H1 (cell line): ENCODE results near the gene FCGBP. TPM values are rescaled to one million over a fixed set of nuclear protein-coding genes. Genes with fewer than 3 reads are reported as not detected.

Experiments used
- CTCF ChIA-PET: fragments of 300-600 bp; sonication (Branson Sonifier 250); formaldehyde crosslinking; loops from one replicate; lab custom pipeline; 2021; ENCODE audit not compliant: partially characterized antibody; lab: Charles Lee
- POLR2A ChIA-PET: fragments of 300-600 bp; sonication (Branson Sonifier 250); formaldehyde crosslinking; loops from one replicate; lab custom pipeline; 2021; ENCODE audit warnings: inconsistent platforms; ENCODE audit not compliant: partially characterized antibody; lab: Charles Lee
- DNase-seq, 2 experiments: peaks; one replicate each; pipeline versions ENCODE4 v3.0.0 to v3.0.0-alpha.2; 2010 to 2022; ENCODE audit warnings: low spot score in 2 of 2, low read depth in 1 of 2, mixed read lengths in 1 of 2
- FAIRE-seq: peaks from 2 replicates; lab custom pipeline; 2011; peaks lifted over from hg19 to GRCh38; lab: Jason Lieb, UNC
- H2AFZ ChIP-seq: 2 replicates; pipeline ENCODE4 v1.8.1; 2012; ENCODE audit warnings: low read length, inconsistent platforms
- H2AK5ac ChIP-seq: 2 replicates; pipeline ENCODE4 v1.6.1; 2013; ENCODE audit warnings: low read depth, low read length
- H2BK120ac ChIP-seq: replicated peaks from 2 replicates; pipeline ENCODE3; 2013; ENCODE audit warnings: low read depth, low read length, inconsistent platforms
- H2BK12ac ChIP-seq: 2 replicates; pipeline ENCODE4 v1.6.1; 2013; ENCODE audit warnings: low read depth, low read length
- H2BK15ac ChIP-seq: 2 replicates; pipeline ENCODE4 v1.6.1; 2013; ENCODE audit warnings: low read length
- H2BK20ac ChIP-seq: 2 replicates; pipeline ENCODE4 v1.6.1; 2013; ENCODE audit warnings: low read length
- H2BK5ac ChIP-seq: 2 replicates; pipeline ENCODE4 v1.6.1; 2013; ENCODE audit warnings: low read depth, low read length
- H3K14ac ChIP-seq: 2 replicates; pipeline ENCODE4 v1.6.1; 2013; ENCODE audit warnings: inconsistent platforms; ENCODE audit not compliant: insufficient read length
- H3K18ac ChIP-seq: 2 replicates; pipeline ENCODE4 v1.6.1; 2013; ENCODE audit warnings: low read length; ENCODE audit errors: extremely low read depth
- H3K23ac ChIP-seq: 2 replicates; pipeline ENCODE4 v1.6.1; 2013; ENCODE audit warnings: inconsistent platforms; ENCODE audit not compliant: insufficient read length
- H3K23me2 ChIP-seq: 2 replicates; pipeline ENCODE4 v1.6.1; 2013; ENCODE audit warnings: low read depth, low read length
- H3K27ac ChIP-seq: 2 replicates; pipeline ENCODE4 v1.6.1; 2011; ENCODE audit warnings: low read depth, low read length, inconsistent platforms
- H3K27me3 ChIP-seq, 4 experiments: replicated peaks in 1 of 4; 1 replicate in 1 of 4; 2 replicates in 3 of 4; pipeline versions ENCODE4 v1.6.1 to v1.8.1; 2011 to 2013; ENCODE audit warnings: low read length in 3 of 4, mild to moderate bottlenecking in 3 of 4, inconsistent platforms in 2 of 4, mixed read lengths in 2 of 4, moderate library complexity in 1 of 4; ENCODE audit not compliant: control insufficient read depth in 3 of 4, insufficient read depth in 3 of 4; ENCODE audit errors: extremely low read depth in 1 of 4
- H3K36me3 ChIP-seq, 4 experiments: 2 replicates each; pipeline versions ENCODE4 v1.6.1 to v1.8.1; 2011 to 2013; ENCODE audit warnings: mild to moderate bottlenecking in 4 of 4, low read length in 3 of 4, moderate library complexity in 2 of 4, control low read depth in 1 of 4, inconsistent platforms in 1 of 4; ENCODE audit not compliant: insufficient read depth in 4 of 4, control insufficient read depth in 2 of 4
- H3K4ac ChIP-seq: replicated peaks from 2 replicates; pipeline ENCODE3; 2013; ENCODE audit warnings: low read length, low read depth, mixed read lengths, inconsistent platforms; ENCODE audit not compliant: insufficient read length
- H3K4me1 ChIP-seq, 4 experiments: replicated peaks in 1 of 4; 1 replicate in 1 of 4; 2 replicates in 3 of 4; pipeline versions ENCODE4 v1.6.1 to v1.8.1; 2011 to 2013; ENCODE audit warnings: low read length in 3 of 4, inconsistent platforms in 2 of 4, mixed read lengths in 1 of 4; ENCODE audit not compliant: insufficient read depth in 4 of 4, control insufficient read depth in 3 of 4
- H3K4me2 ChIP-seq, 2 experiments: 2 replicates each; pipeline versions ENCODE4 v1.6.1 to v1.8.1; 2011 to 2013; ENCODE audit warnings: low read depth in 2 of 2, low read length in 2 of 2, control low read depth in 1 of 2, inconsistent platforms in 1 of 2, mild to moderate bottlenecking in 1 of 2; ENCODE audit not compliant: insufficient read depth in 1 of 2
- H3K4me3 ChIP-seq, 4 experiments: fragments of 200-600, 300-600 bp in 1 of 4; sonication (generic), shearing (Covaris generic), sonication (Bioruptor Twin) in 1 of 4; 2 replicates each; pipeline versions ENCODE4 v1.5.1 to v1.8.1; 2011 to 2016; ENCODE audit warnings: low read length in 4 of 4, low read depth in 3 of 4, control low read depth in 2 of 4, inconsistent platforms in 2 of 4, mild to moderate bottlenecking in 2 of 4, mixed read lengths in 1 of 4, moderate library complexity in 1 of 4; ENCODE audit not compliant: insufficient read depth in 2 of 4; ENCODE audit errors: extremely low read depth in 1 of 4
- H3K56ac ChIP-seq: replicated peaks from 2 replicates; pipeline ENCODE3; 2013; ENCODE audit warnings: low read depth, mild to moderate bottlenecking, mixed read lengths, low read length, inconsistent platforms; ENCODE audit not compliant: insufficient read length
- H3K79me1 ChIP-seq: 2 replicates; pipeline ENCODE4 v1.6.1; 2013; ENCODE audit warnings: low read depth, low read length, control low read depth
- H3K79me2 ChIP-seq, 2 experiments: 2 replicates each; pipeline versions ENCODE4 v1.6.1 to v1.8.1; 2012 to 2013; ENCODE audit warnings: low read length in 2 of 2, mild to moderate bottlenecking in 2 of 2, inconsistent platforms in 1 of 2; ENCODE audit not compliant: insufficient read depth in 2 of 2, control insufficient read depth in 1 of 2
- H3K9ac ChIP-seq, 4 experiments: replicated peaks in 1 of 4; 1 replicate in 1 of 4; 2 replicates in 3 of 4; pipeline versions ENCODE4 v1.6.1 to v1.8.1; 2011 to 2013; ENCODE audit warnings: low read depth in 3 of 4, low read length in 3 of 4, control low read depth in 2 of 4, mild to moderate bottlenecking in 2 of 4, moderate library complexity in 2 of 4, inconsistent platforms in 1 of 4; ENCODE audit errors: extremely low read depth in 1 of 4
- H3K9me3 ChIP-seq, 2 experiments: 2 replicates each; pipeline versions ENCODE4 v1.6.1 to v1.8.1; 2012 to 2013; ENCODE audit warnings: mild to moderate bottlenecking in 2 of 2, moderate library complexity in 2 of 2, control low read depth in 1 of 2, inconsistent platforms in 1 of 2, low read depth in 1 of 2, low read length in 1 of 2, mixed read lengths in 1 of 2; ENCODE audit not compliant: insufficient read depth in 2 of 2
- H4K20me1 ChIP-seq, 2 experiments: replicated peaks in 1 of 2; 2 replicates each; pipeline versions ENCODE3 to v1.8.1; 2011 to 2013; ENCODE audit warnings: inconsistent platforms in 2 of 2, low read length in 2 of 2, mild to moderate bottlenecking in 1 of 2; ENCODE audit not compliant: insufficient read depth in 2 of 2, control insufficient read depth in 1 of 2
- H4K5ac ChIP-seq: 2 replicates; pipeline ENCODE4 v1.6.1; 2013; ENCODE audit warnings: low read length, low read depth, mixed read lengths, inconsistent platforms; ENCODE audit not compliant: insufficient read length
- H4K8ac ChIP-seq: 2 replicates; pipeline ENCODE4 v1.8.0; 2013; ENCODE audit warnings: mild to moderate bottlenecking, moderate library complexity, low read length, inconsistent platforms; ENCODE audit not compliant: insufficient read depth; ENCODE audit errors: extremely low read depth
- H4K91ac ChIP-seq: replicated peaks from 2 replicates; pipeline ENCODE3; 2013; ENCODE audit warnings: low read length, mixed read lengths, inconsistent platforms; ENCODE audit not compliant: insufficient read length
- ATF2 ChIP-seq: IDR thresholded peaks from 2 replicates; pipeline ENCODE4 v1.6.1; 2012; ENCODE audit warnings: low read length, inconsistent platforms
- ATF3 ChIP-seq: IDR thresholded peaks from 2 replicates; pipeline ENCODE4 v1.6.1; 2011; ENCODE audit warnings: low read depth, mild to moderate bottlenecking, low read length; ENCODE audit not compliant: insufficient read depth
- CBX8 ChIP-seq: fragments of 300-800, 300-1000 bp; sonication (generic); IDR thresholded peaks from 2 replicates; pipeline ENCODE4 v1.7.1; 2016; ENCODE audit warnings: low read depth, low read length, borderline replicate concordance
- CTBP2 ChIP-seq: IDR thresholded peaks from 2 replicates; pipeline ENCODE4 v1.7.0; 2011; ENCODE audit warnings: borderline replicate concordance, mild to moderate bottlenecking, moderate library complexity, mixed read lengths, low read length; ENCODE audit not compliant: insufficient read depth, insufficient read length
- KDM4A ChIP-seq: IDR thresholded peaks from one replicate; pipeline ENCODE4 v1.7.1; 2012; ENCODE audit warnings: low read depth, mild to moderate bottlenecking, moderate library complexity, low read length, inconsistent platforms; ENCODE audit not compliant: severe bottlenecking
- POLR2AphosphoS5 ChIP-seq: IDR thresholded peaks from 2 replicates; pipeline ENCODE4 v1.6.1; 2011; ENCODE audit warnings: low read depth, low read length
- RAD21 ChIP-seq, 2 experiments: IDR thresholded peaks in 1 of 2; conservative IDR thresholded peaks in 1 of 2; 2 replicates each; pipeline ENCODE4 v1.6.1; 2011; ENCODE audit warnings: low read depth in 2 of 2, low read length in 2 of 2, improper control_type of control experiment in 1 of 2, inconsistent platforms in 1 of 2, mild to moderate bottlenecking in 1 of 2, moderate library complexity in 1 of 2
- SP2 ChIP-seq: IDR thresholded peaks from 2 replicates; pipeline ENCODE4 v1.6.1; 2012; ENCODE audit warnings: mild to moderate bottlenecking, low read length, inconsistent platforms
- SP4 ChIP-seq: IDR thresholded peaks from 2 replicates; pipeline ENCODE4 v1.6.1; 2012; ENCODE audit warnings: low read length, inconsistent platforms
- SRF ChIP-seq: IDR thresholded peaks from 2 replicates; pipeline ENCODE4 v1.6.1; 2011; ENCODE audit warnings: mild to moderate bottlenecking, low read depth, low read length, moderate library complexity
- YY1 ChIP-seq: IDR thresholded peaks from 2 replicates; pipeline ENCODE4 v1.6.1; 2011; ENCODE audit warnings: low read depth, mild to moderate bottlenecking, low read length
- WGBS, 2 experiments: shearing (Covaris generic) in 1 of 2; methylation state at CpG; one replicate each; pipeline versions ENCODE4 v1.1.6 to v1.1.7; 2013 to 2015; ENCODE audit warnings: low lambda C conversion rate in 2 of 2, mixed read lengths in 2 of 2, inconsistent platforms in 1 of 2, low coverage in 1 of 2, missing lambda C conversion rate in 1 of 2; ENCODE audit not compliant: insufficient replicate concordance in 2 of 2, insufficient coverage in 1 of 2, insufficient read length in 1 of 2; ENCODE audit errors: extremely low coverage in 1 of 2, missing lambda C conversion rate in 1 of 2; 5-methylcytosine and 5-hydroxymethylcytosine counted together
- polyA plus RNA-seq, 7 experiments: library from polyadenylated mRNA; depleted of rRNA in 3 of 7; stranded (reverse) in 5 of 7; unstranded in 2 of 7; fragments of >200 nt in 5 of 7; fragments of 200-250 nt in 2 of 7; gene quantifications; 1 replicate in 5 of 7; 2 replicates in 1 of 7; 4 replicates in 1 of 7; pipeline versions ENCODE4 v1.2.1 to v1.2.3, GENCODE V29; 2011 to 2013; ENCODE audit warnings: missing spikeins in 2 of 7, mixed read lengths in 2 of 7
- total RNA-seq: library from RNA; stranded (reverse); fragmentation: NEBNext Ultra II Directional; extraction: Animal tissue kit (Norgen Biotek cat#: 25700); gene quantifications from 2 replicates; pipeline ENCODE4 v1.2.1, GENCODE V29; 2021

Gene FCGBP
- total and polyA plus RNA-seq, 2 of the 8 experiments (the other 6 are each of a cell fraction or from before 2014, with no cell fraction given) = 1.1 to 3.1 TPM

GRCh38 chr19:39916236-39916635 is 18.2 kb downstream of the FCGBP start:
- Histone ChIP-seq H3K18ac (no peak overlapping the region), H3K14ac (no peak overlapping the region), H2AFZ (no peak overlapping the region; the same call in 1 of the 2 replicates), H3K4me2 (no peak overlapping the region), H2BK20ac (no peak overlapping the region), H3K56ac (no peak overlapping the region), H3K4me1 (no peaks in the 10 kb centered on the region), H3K23ac (no peak overlapping the region), H3K27me3 (no peaks in the 10 kb centered on the region), H4K5ac (no peak overlapping the region), H3K4ac (no peak overlapping the region), H3K27ac (no peak overlapping the region), H3K23me2 (0 out of 2 replicates have a peak, but pooled peaks cover 2% of the 10 kb centered on the region), H3K79me2 (no peaks in the 10 kb centered on the region), H2AK5ac (no peak overlapping the region), H3K79me1 (no peaks in the 10 kb centered on the region), H2BK120ac (no peak overlapping the region), H2BK15ac (no peak overlapping the region), H4K91ac (no peak overlapping the region), H2BK12ac (no peak overlapping the region), H3K4me3 (no peak overlapping the region), H3K9me3 (no peaks in the 10 kb centered on the region), H3K9ac (no peak overlapping the region), H4K20me1 (no peaks in the 10 kb centered on the region), H2BK5ac (no peak overlapping the region), H3K36me3 (no peaks in the 10 kb centered on the region), H4K8ac (no peak overlapping the region)
- DNase-seq (no peak), FAIRE-seq (no peak)
- WGBS, 2 experiments = 88% methylated on average over 5 of the region's 5 CpGs; no CpG with 5 or more reads in 1 of the 2 experiments
- ChIA-PET POLR2A (interaction anchor here (1.6 kb wide), 1 partner anchor 54 kb away, joined by 6 read pairs; the partner anchor contains the start of gene PSMC4), CTCF (interaction anchor here (1.2 kb wide), 1 partner anchor 9 kb away, joined by 3 read pairs; no protein-coding TSS in a partner anchor)
- TF ChIP-seq CBX8 = no peak
- no peak for TF ChIP-seq ATF2
- TF ChIP-seq SRF = no peak
- no peak for TF ChIP-seq RAD21 (IDR thresholded peaks at IDR 0.05 in 1 of 2, conservative IDR thresholded peaks at IDR 0.05 in 1 of 2; ENCODE audit: low read depth in 2 of 2, low read length in 2 of 2)
- TF ChIP-seq SP2 = no peak
- TF ChIP-seq CTBP2 = no peak
- no peak for TF ChIP-seq SP4
- no peak for TF ChIP-seq YY1
- TF ChIP-seq POLR2AphosphoS5 = no peak
- no peak for TF ChIP-seq KDM4A
- no peak for TF ChIP-seq ATF3
